Measurements from ENCODE around the gene SLC40A1. TPM values are rescaled to one million over a fixed set of nuclear protein-coding genes. Genes with fewer than 3 reads are reported as not detected.

Gene SLC40A1
- total RNA-seq, 2 donors from 2014 or later = 43.6 to 183 TPM

- H3K4me3 ChIP-seq = no peak overlapping the region
- no peak for TF ChIP-seq CTCF (IDR thresholded peaks at IDR 0.05)
- no peaks in the 10 kb centered on the region for H3K36me3 ChIP-seq
- H3K9me3 ChIP-seq = no peaks in the 10 kb centered on the region
- H3K9ac ChIP-seq (ENCODE audit: low read depth in 2 of 2, low read length in 2 of 2) = no peak overlapping the region
- intact Hi-C loops (cut with DNase I) = no loop called here
- H3K27ac ChIP-seq = no peak overlapping the region
- H3K4me1 ChIP-seq = no peaks in the 10 kb centered on the region
- no peak for DNase-seq
- no peaks in the 10 kb centered on the region for H3K27me3 ChIP-seq
Observed at GRCh38 chr2:189543367-189543766, 37.2 kb downstream of the SLC40A1 start.

GRCh38 chr2:189542145-189542882 lies 38.3 kb downstream of the SLC40A1 start:
- no peaks in the 10 kb centered on the region for H3K27me3 ChIP-seq
- no peak for TF ChIP-seq CTCF (IDR thresholded peaks at IDR 0.05)
- H3K4me3 ChIP-seq = no peak overlapping the region
- no peak overlapping the region for H3K9ac ChIP-seq (ENCODE audit: low read depth in 2 of 2, low read length in 2 of 2)
- no peaks in the 10 kb centered on the region for H3K9me3 ChIP-seq
- H3K36me3 ChIP-seq = no peaks in the 10 kb centered on the region
- peak overlapping the region; percentile 67 for H3K27ac ChIP-seq
- H3K4me1 ChIP-seq = no peaks in the 10 kb centered on the region
- intact Hi-C loops (cut with DNase I) = no loop called here
- DNase-seq = peak; percentile 84

- H3K27ac ChIP-seq = peak overlapping the region; percentile 67
- H3K9ac ChIP-seq (ENCODE audit: low read depth in 2 of 2, low read length in 2 of 2) = no peak overlapping the region
- TF ChIP-seq CTCF (IDR thresholded peaks at IDR 0.05) = no peak
- H3K27me3 ChIP-seq = no peaks in the 10 kb centered on the region
- H3K4me1 ChIP-seq = no peaks in the 10 kb centered on the region
- H3K36me3 ChIP-seq = no peaks in the 10 kb centered on the region
- intact Hi-C loops (cut with DNase I) = no loop called here
- DNase-seq = no peak
- no peak overlapping the region for H3K4me3 ChIP-seq
- H3K9me3 ChIP-seq = no peaks in the 10 kb centered on the region
Observed at GRCh38 chr2:189541591-189541990, 39.0 kb downstream of the SLC40A1 start.

GRCh38 chr2:189540551-189540950 lies 40.0 kb downstream of the SLC40A1 start:
- intact Hi-C loops (cut with DNase I) = no loop called here
- Histone ChIP-seq H3K9ac (ENCODE audit: low read depth in 2 of 2, low read length in 2 of 2) (no peak overlapping the region), H3K4me3 (no peak overlapping the region), H3K27ac (no peak overlapping the region), H3K36me3 (no peaks in the 10 kb centered on the region), H3K9me3 (no peaks in the 10 kb centered on the region), H3K27me3 (no peaks in the 10 kb centered on the region), H3K4me1 (no peaks in the 10 kb centered on the region)
- DNase-seq = no peak
- no peak for TF ChIP-seq CTCF (IDR thresholded peaks at IDR 0.05)

GRCh38 chr2:189538402-189538801 lies 42.2 kb downstream of the SLC40A1 start:
- no peaks in the 10 kb centered on the region for H3K36me3 ChIP-seq
- H3K4me1 ChIP-seq = no peaks in the 10 kb centered on the region
- H3K9me3 ChIP-seq = no peaks in the 10 kb centered on the region
- TF ChIP-seq CTCF (IDR thresholded peaks at IDR 0.05) = no peak
- no peak overlapping the region for H3K9ac ChIP-seq (ENCODE audit: low read depth in 2 of 2, low read length in 2 of 2)
- H3K4me3 ChIP-seq = no peak overlapping the region
- DNase-seq = no peak
- H3K27ac ChIP-seq = no peak overlapping the region
- intact Hi-C loops (cut with DNase I) = no loop called here
- no peaks in the 10 kb centered on the region for H3K27me3 ChIP-seq
